ENCODE data around the gene FBXW4.

FBXW4 gene

GRCh38 chr10:101566333-101567164 is 128.4 kb downstream of the FBXW4 start (continued):
- TF ChIP-seq ZNF169 (tag by site-specific recombination; IDR thresholded peaks at IDR 0.05): no peak
- no peak for TF ChIP-seq ZNF48 (tag by site-specific recombination; IDR thresholded peaks at IDR 0.05)
- 0 out of 2 replicates have a peak, but pooled peaks have one; percentile 45 for TF ChIP-seq KLF10 (tag by site-specific recombination; IDR thresholded peaks at IDR 0.05)
- peak; percentile 86 for TF ChIP-seq ZNF341 (tag by site-specific recombination; IDR thresholded peaks at IDR 0.05; ENCODE audit: low read depth)
- TF ChIP-seq ZNF623 (tag by site-specific recombination; IDR thresholded peaks at IDR 0.05): no peak
- TF ChIP-seq ZNF155 (tag by site-specific recombination; IDR thresholded peaks at IDR 0.05): no peak
- no peak for TF ChIP-seq ZNF654 (tag by site-specific recombination; IDR thresholded peaks at IDR 0.05; ENCODE audit: low read depth)
- 0 out of 2 replicates have a peak, but pooled peaks have one; percentile 7 for TF ChIP-seq ZFP3 (tag by site-specific recombination; IDR thresholded peaks at IDR 0.05; ENCODE audit: low read depth)
- TF ChIP-seq GFI1B (tag by site-specific recombination; IDR thresholded peaks at IDR 0.05): no peak
- peak; percentile 74; the same call in 1 of the 2 replicates for TF ChIP-seq ZNF692 (tag by site-specific recombination; IDR thresholded peaks at IDR 0.05)
- TF ChIP-seq ZNF146 (tag by site-specific recombination; IDR thresholded peaks at IDR 0.05): no peak
- TF ChIP-seq ZNF843 (tag by site-specific recombination; IDR thresholded peaks at IDR 0.05): peak; percentile 82
- TF ChIP-seq GLIS1 (tag by site-specific recombination; IDR thresholded peaks at IDR 0.05): peak; percentile 80
- no peak for TF ChIP-seq ZNF350 (tag by site-specific recombination; IDR thresholded peaks at IDR 0.05)
- TF ChIP-seq ZNF571 (tag by site-specific recombination; IDR thresholded peaks at IDR 0.05): no peak
- TF ChIP-seq MEIS1 (CRISPR knock-in tag; IDR thresholded peaks at IDR 0.05; ENCODE audit: borderline replicate concordance): no peak
- TF ChIP-seq HOXD13 (CRISPR knock-in tag; IDR thresholded peaks at IDR 0.05; ENCODE audit: borderline replicate concordance): no peak
- no peak for TF ChIP-seq PBX3 (CRISPR knock-in tag; IDR thresholded peaks at IDR 0.05)
- TF ChIP-seq ZNF585B (tag by site-specific recombination; IDR thresholded peaks at IDR 0.05): no peak
- no peak for TF ChIP-seq GLI4 (tag by site-specific recombination; IDR thresholded peaks at IDR 0.05)
- no peak for TF ChIP-seq ZNF701 (tag by site-specific recombination; IDR thresholded peaks at IDR 0.05)
- no peak for TF ChIP-seq HOXA7 (CRISPR knock-in tag; IDR thresholded peaks at IDR 0.05; ENCODE audit: borderline replicate concordance)
- TF ChIP-seq ZBTB7A (tag by site-specific recombination; IDR thresholded peaks at IDR 0.05; ENCODE audit: low read depth): no peak
- TF ChIP-seq ZFHX2 (tag by site-specific recombination; conservative IDR thresholded peaks at IDR 0.05): no peak; the same call in 1 of the 2 replicates
- no peak for TF ChIP-seq AEBP2 (tag by site-specific recombination; IDR thresholded peaks at IDR 0.05; ENCODE audit: borderline replicate concordance)
- TF ChIP-seq ZNF214 (tag by site-specific recombination; IDR thresholded peaks at IDR 0.05; ENCODE audit: borderline replicate concordance): no peak
- no peak for TF ChIP-seq ZNF248 (tag by site-specific recombination; IDR thresholded peaks at IDR 0.05)
- TF ChIP-seq ZNF621 (tag by site-specific recombination; IDR thresholded peaks at IDR 0.05): no peak
- TF ChIP-seq EGR2 (tag by site-specific recombination; IDR thresholded peaks at IDR 0.05; ENCODE audit: low read depth): no peak
- TF ChIP-seq SCRT2 (tag by site-specific recombination; IDR thresholded peaks at IDR 0.05): no peak
- no peak for TF ChIP-seq SP3 (tag by site-specific recombination; IDR thresholded peaks at IDR 0.05)
- no peak for TF ChIP-seq ZNF670 (tag by site-specific recombination; IDR thresholded peaks at IDR 0.05; ENCODE audit: low read depth)
- TF ChIP-seq ZBTB26 (tag by site-specific recombination; optimal IDR thresholded peaks at IDR 0.05): peak; percentile 92
- no peak for TF ChIP-seq ZBTB49 (tag by site-specific recombination; IDR thresholded peaks at IDR 0.05; ENCODE audit: low read depth)
- TF ChIP-seq ZNF157 (tag by site-specific recombination; IDR thresholded peaks at IDR 0.05): no peak
